Chondrocyte (in vitro differentiated cells): ENCODE measurements around the gene CASP10. TPM values are rescaled to one million over a fixed set of nuclear protein-coding genes. Genes with fewer than 3 reads are reported as not detected.

Experiments used
- DNase-seq: peaks from one replicate; pipeline ENCODE4 v3.0.0; 2021; ENCODE audit warnings: mixed read lengths, low spot score
- H3K27ac Mint-ChIP-seq: one replicate; pipeline ENCODE4 v1.8.0; 2021; ENCODE audit warnings: mild to moderate bottlenecking, moderate library complexity, mixed read lengths; ENCODE audit not compliant: unreplicated experiment
- H3K27me3 Mint-ChIP-seq: 2 replicates; pipeline ENCODE4 v1.8.0; 2021; ENCODE audit warnings: low read depth, mixed read lengths
- H3K36me3 Mint-ChIP-seq: 2 replicates; pipeline ENCODE4 v1.8.0; 2021; ENCODE audit warnings: low read depth, mixed read lengths
- H3K4me1 Mint-ChIP-seq: 2 replicates; pipeline ENCODE4 v1.8.0; 2021; ENCODE audit warnings: low read depth, mild to moderate bottlenecking, mixed read lengths
- H3K4me3 Mint-ChIP-seq: one replicate; pipeline ENCODE4 v1.8.0; 2021; ENCODE audit warnings: mild to moderate bottlenecking, moderate library complexity, mixed read lengths; ENCODE audit not compliant: unreplicated experiment
- H3K9me3 Mint-ChIP-seq: 2 replicates; pipeline ENCODE4 v1.8.0; 2021; ENCODE audit warnings: low read depth, mixed read lengths
- CTCF ChIP-seq: fragments of 200-600 bp; sonication (generic); IDR thresholded peaks from 2 replicates; pipeline ENCODE4 v1.5.0; 2021; ENCODE audit warnings: antibody characterized with exemption, mild to moderate bottlenecking, moderate library complexity
- total RNA-seq: library from RNA; stranded (reverse); gene quantifications from 3 replicates; pipeline ENCODE4 v1.2.1, GENCODE V29; 2021

Gene CASP10
- total RNA-seq, 1 donor from 2014 or later = 0.05 TPM

GRCh38 chr2:201220102-201220570 is 37.2 kb downstream of the CASP10 start:
- Mint-ChIP-seq H3K27ac (no peak overlapping the region), H3K27me3 (peaks cover 4% of the 10 kb centered on the region), H3K4me3 (no peak overlapping the region), H3K9me3 (no peaks in the 10 kb centered on the region), H3K4me1 (no peaks in the 10 kb centered on the region), H3K36me3 (no peaks in the 10 kb centered on the region)
- DNase-seq = no peak
- TF ChIP-seq CTCF = no peak

- no peak overlapping the region for H3K27ac Mint-ChIP-seq
- TF ChIP-seq CTCF = no peak
Observed at GRCh38 chr2:201223089-201224073, 40.4 kb downstream of the CASP10 start.

GRCh38 chr2:201228271-201228911 is 45.5 kb downstream of the CASP10 start:
- Mint-ChIP-seq H3K4me1 (peaks cover 11% of the 10 kb centered on the region), H3K27ac (no peak overlapping the region), H3K9me3 (no peaks in the 10 kb centered on the region), H3K36me3 (no peaks in the 10 kb centered on the region), H3K27me3 (peaks cover 7% of the 10 kb centered on the region), H3K4me3 (no peak overlapping the region)
- DNase-seq = no peak
- no peak for TF ChIP-seq CTCF

More at GRCh38 chr2:201223089-201224073, 40.4 kb downstream of the CASP10 start:
- Mint-ChIP-seq H3K4me1 (no peaks in the 10 kb centered on the region), H3K4me3 (no peak overlapping the region), H3K9me3 (no peaks in the 10 kb centered on the region), H3K36me3 (no peaks in the 10 kb centered on the region), H3K27me3 (peaks cover 7% of the 10 kb centered on the region)
- DNase-seq = no peak

- Mint-ChIP-seq H3K4me1 (peaks cover 11% of the 10 kb centered on the region), H3K27me3 (peaks cover 7% of the 10 kb centered on the region), H3K4me3 (no peak overlapping the region), H3K36me3 (no peaks in the 10 kb centered on the region), H3K9me3 (no peaks in the 10 kb centered on the region), H3K27ac (no peak overlapping the region)
- DNase-seq = no peak
- no peak for TF ChIP-seq CTCF
Observed at GRCh38 chr2:201228912-201229290, 46.0 kb downstream of the CASP10 start.

GRCh38 chr2:201231781-201232466 is 49.0 kb downstream of the CASP10 start:
- DNase-seq = no peak
- H3K27ac Mint-ChIP-seq = no peak overlapping the region
- no peaks in the 10 kb centered on the region for H3K36me3 Mint-ChIP-seq
- no peaks in the 10 kb centered on the region for H3K9me3 Mint-ChIP-seq
- peak; percentile 88 for TF ChIP-seq CTCF
- H3K4me3 Mint-ChIP-seq = no peak overlapping the region
- H3K4me1 Mint-ChIP-seq = peaks cover 20% of the 10 kb centered on the region
- H3K27me3 Mint-ChIP-seq = peaks cover 2% of the 10 kb centered on the region
